HG03066 (cell line): ENCODE results near the gene ELK4.

Experiments used
- ATAC-seq: cut with Tn5 transposase; IDR thresholded peaks from one replicate; pipeline ENCODE4 v1.9.1; 2021; ENCODE audit warnings: low read depth; ENCODE audit not compliant: unreplicated experiment

ELK4 gene

DNA sequence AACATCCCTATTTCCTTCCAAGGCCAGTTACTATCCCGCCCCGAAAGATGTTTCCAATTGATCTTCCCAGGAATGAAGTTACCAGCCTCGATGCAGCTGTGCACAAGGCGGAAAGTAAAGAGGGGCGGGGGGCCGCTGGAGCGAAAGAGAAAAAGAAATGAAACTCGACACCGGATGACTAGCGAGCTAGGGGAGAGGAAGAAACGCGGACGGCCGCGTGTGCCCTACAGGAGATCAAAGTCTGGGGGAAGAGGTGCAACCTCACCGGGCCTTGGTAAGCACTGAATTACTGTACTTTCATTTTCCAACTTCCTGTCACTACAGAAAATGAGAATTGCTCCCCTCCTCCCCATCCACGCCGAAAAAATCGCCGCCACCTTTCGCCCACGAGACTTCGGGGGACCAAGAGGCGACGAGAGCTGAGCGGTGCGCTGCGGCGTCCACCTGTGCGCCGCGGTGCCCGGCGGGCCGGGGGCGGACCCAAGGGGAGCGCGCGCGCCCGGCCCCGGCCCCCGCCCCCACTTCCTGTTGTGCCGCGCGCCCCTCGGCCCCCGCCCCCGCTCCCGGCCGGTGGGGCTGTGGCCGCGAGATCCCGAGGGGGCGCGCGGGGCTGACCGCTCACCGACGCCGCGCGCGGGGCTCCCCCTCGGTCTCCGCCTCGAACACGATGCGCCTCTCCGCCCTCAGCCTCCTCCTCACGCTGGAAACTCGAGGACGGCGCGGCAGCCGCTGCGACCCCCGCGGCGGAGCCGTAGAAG, 622 bp downstream of the ELK4 start:
- peak; percentile 63 for ATAC-seq

DNA sequence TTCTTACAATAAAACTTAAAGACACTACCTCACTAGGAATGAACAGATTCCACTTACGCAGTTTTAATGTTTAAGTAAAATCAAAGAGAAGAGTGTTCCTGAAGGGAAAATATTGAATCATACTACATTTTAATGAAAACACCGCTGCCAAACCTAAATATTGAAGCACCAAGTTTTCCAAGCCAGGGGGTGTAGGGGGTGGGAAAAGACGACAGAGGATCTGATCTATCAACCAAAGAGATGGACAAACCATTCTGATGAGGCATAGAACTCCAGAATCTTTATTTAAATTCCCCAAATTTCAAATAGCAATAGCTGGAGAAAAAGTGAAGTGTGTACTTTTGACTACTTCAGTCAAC, 1.2 kb downstream of the ELK4 start:
- ATAC-seq: no peak

DNA sequence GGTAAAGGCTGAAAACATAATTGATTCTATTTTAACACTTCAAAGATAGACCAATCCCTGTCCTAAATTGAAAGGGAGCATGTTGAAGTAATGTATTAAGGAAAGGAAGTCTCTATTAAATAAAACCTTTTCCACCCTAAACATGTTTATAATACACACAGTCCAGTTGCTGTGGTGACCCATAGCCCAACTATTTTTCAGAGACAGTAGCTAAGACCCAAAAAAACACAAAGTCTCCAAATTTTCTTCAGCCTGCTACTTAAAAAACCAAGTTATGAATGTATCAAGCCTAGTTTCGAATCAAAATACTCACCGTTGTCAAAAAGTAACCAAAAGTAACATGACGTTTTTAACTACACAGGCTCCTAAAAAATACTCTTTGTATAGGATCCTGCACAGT, 1.6 kb downstream of the ELK4 start:
- ATAC-seq: no peak

DNA sequence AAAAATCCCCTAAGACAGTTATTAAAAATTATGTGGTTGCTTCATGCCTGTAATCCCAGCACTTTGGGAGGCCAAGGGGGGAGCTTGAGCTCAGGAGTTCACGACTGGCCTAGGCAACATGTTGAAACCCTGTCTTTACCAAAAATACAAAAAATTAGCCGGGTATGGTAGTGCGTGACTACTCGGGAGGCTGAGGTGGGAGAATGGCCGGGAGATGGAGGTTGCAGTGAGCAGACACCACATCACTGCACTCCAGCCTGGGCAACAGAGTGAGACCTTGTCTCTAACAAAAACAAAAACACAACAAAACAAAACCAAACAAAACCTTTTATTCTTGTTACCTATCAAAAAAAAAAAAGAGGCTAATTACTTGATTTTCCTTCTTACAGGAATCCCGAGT, 2.1 kb downstream of the ELK4 start:
- no peak for ATAC-seq

DNA sequence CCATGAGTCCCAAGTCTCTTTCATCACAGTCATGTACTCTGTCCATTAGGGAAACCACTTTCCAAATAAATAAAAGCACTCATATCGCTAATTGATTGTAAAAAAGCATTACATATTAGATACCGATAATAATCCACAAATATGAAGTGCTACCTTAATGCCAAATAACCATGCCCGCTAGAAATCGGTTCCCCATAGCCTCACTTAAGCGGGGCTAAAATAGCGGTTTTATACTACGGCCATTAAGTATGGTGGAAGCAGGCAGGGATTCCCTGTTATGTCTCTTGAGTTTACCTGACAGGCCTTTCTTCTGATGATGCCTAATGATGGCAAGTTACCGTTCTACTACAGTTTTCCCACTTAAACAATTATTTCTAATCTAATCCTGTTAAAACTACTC, 3.9 kb downstream of the ELK4 start:
- ATAC-seq: no peak

DNA sequence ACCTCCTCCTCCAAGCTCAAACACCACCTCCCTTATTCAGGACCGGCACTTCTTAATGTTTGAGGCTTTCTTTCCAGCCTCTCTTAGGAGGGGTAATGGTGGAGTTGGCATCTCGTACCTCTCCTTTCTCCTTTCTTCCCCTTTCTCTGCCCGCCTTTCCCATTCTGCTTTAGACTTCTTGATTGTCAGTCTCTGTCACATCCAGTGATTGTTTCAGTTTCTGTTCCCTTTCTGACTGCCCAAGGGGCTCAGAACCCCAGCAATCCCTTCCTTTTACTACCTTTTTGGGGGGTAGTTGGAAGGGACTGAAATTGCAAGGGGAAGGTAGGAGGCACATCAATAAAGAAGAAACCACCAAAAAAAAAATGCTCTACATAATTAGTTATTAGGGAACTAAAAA, 5.6 kb downstream of the ELK4 start:
- ATAC-seq: no peak

DNA sequence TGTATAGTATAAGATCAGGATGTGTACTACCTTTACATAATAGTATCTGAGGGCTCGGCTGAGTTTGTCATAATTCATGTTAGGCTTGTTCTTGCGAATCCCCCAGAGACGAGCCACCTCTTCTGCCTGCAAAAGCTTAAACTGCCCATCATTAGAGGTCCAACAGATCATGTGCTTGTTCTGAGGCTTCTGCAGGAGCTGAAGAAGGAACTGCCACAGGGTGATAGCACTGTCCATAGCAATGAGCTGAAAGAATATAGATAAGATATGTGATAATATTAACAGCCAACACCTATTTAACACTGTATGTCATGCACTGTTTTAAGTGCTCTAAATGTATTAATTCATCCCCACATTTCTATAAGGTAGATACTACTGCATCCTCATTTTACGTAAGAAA, 8.2 kb downstream of the ELK4 start:
- no peak for ATAC-seq

DNA sequence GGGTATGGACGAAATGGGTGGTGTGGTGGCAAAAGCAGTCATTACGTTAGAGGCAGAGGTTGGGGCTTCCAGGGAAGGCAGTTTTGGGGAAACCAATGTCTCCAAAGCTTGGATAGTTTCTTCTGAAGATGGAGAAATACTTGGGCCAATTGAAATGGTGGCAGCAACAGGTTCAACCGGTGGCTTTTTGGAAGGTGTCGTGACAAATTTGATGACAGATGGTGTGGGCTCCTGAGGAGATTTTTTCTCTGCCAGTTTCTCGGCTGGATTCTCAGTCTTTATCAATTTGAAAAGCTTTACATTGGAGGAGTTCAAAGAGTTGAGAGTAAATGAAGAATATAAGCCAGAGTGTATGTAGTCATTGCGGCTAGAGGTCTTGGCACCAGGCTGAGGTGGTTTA, 11.5 kb downstream of the ELK4 start:
- ATAC-seq: no peak

DNA sequence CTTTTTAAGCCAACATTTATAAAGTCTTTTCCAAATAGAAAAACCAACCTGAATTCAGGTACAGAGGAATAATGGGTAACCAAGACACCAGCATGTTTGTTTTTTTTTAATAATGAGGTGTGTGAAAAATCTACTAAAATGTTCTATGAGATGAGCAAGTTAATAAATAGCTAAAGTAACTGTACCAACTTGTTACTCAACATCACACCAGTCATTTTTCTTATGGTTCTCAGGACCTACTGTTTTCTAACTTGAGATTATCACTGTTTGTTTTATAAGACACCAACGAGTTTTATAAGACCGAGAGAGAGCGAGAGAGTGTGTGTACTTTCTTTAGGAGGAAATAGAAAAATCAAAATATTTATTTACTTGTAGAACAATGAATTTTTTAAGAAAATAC, 12.4 kb downstream of the ELK4 start:
- ATAC-seq: no peak

DNA sequence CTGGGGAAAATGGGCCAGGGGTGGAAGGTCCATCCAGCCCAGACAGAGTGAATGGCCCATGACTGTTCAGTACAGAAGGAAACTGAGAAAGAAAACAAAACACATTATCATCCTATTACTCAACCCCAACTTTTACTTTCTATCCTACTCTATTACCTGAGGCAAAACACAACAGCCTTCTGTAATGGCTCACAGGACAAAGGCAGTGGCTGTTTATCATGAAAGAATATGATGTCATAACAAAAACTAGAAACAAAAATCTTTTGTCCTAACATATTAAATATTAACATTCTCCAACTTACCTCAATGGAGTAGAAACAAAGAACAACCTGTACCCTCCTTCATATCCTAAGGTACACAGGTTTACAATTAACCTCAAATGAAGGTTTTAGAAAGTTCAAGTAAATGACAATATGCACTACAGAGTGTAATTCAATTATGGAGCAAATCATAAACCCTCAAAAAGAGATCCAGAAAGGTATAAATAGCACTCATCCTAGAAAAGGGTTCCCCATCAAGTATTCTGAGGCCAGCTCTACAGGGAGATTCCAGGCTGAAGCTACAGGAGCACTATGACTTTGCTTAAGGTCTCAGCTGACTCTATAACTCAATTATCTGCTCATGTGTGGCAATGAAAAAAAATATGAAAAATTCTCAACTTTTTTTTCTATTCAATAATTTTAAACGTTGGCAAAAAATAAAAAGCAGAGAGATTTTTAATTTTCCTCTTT, 15.1 kb downstream of the ELK4 start:
- ATAC-seq: no peak

DNA sequence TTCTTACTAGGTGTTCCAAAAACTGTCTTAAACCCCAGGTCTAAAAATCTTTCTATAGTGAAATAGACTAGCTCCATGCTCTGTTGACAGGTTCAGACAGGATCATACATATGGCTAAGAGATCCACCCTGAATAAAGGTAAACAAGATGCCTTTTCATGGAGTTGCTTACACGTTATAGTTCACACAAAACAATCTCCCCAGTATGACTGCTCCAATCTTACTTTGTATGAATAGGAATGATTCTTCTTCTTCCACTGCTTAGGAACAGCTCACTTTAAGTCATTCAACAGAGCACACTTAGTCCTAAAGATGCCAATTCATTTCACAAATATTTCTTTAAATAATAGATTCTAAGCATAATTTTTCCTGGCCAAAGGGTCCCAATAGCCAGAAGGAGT, 16.0 kb downstream of the ELK4 start:
- ATAC-seq: no peak

DNA sequence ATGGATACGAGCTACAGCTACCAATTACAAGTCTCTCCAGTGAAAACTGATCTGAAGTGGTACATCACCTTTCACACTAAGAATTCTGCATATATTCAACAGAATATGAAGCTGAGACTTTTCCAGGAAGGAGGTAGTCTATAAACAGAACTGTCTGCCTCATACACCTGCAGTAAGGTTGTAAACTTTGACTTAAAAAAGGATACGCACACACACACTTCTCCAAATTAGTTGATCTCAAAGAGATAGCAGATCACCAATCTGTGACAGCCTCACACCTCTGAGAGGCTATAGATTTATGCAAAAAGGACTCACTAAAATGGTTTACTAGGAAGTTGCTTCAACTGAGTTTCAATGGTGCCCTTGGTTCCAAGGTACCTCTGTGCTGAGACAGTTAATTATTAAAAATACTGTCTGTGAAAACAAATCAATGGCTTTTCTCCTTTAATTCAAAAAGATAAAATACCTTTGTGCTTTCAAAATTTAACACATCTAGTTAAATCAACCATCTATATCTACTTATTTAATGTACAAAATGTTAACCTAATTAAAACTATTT, 17.9 kb downstream of the ELK4 start:
- no peak for ATAC-seq

DNA sequence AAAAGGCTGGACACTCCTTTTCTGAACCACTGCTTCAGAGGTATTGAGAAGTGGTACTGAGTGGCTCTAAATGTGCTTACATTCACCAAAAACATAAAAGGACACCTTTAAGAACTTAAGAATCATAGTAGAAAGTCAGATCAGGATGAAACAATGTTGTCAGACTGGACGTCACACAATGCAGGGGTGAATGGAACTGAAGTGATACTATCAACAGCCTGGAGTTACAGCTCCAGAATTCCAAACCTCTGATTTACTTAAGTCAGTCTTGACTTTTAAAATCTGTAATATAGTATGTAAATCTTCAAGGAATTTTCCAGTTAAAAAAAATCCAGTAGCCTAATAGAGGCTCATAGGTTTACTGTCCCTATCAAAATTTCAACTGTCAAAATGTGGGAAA, 19.3 kb downstream of the ELK4 start:
- no peak for ATAC-seq

DNA sequence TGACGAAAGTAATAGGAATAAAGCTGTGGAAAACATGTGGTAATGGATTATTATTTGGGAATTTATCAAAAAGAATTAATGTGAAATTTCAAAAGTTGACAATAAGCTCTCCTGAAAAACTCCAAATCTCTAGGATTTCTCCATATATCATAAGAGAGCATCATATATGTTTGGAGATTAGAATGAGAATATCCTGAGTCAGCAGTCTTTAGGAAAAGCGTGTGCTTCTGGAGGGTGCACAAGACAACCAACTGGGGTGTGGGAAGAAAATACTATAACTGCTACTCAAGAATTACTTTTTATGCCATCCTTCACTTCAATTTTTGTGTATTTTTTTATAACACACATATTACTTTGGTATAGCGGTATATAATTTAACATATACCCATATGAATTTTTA, 19.7 kb downstream of the ELK4 start:
- ATAC-seq: no peak

DNA sequence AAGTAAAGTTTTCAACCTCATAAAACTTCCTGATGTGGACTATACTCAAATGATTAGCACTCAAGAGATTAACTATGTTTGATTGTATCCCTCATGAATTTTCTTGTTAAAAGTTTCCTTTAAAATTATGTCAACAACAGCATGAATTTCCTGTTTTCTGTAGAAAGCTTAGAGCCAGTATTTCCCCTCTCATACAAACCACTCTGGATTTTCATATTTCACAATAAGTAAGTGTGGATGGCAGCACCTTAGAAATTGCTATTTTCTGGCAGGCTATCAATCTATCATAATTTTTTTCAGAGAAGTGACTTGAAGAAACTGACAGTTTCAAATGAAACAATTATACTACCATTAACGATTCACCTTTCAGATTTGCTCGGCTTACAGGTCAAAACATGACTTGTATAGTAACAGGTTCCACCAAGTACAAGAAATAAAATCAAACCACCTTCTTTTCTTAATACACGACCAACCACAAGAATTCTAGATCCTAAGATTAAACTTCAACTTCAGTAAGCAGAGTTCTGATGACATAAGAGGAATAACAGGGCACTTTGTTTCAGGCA, 20.8 kb downstream of the ELK4 start:
- no peak for ATAC-seq

DNA sequence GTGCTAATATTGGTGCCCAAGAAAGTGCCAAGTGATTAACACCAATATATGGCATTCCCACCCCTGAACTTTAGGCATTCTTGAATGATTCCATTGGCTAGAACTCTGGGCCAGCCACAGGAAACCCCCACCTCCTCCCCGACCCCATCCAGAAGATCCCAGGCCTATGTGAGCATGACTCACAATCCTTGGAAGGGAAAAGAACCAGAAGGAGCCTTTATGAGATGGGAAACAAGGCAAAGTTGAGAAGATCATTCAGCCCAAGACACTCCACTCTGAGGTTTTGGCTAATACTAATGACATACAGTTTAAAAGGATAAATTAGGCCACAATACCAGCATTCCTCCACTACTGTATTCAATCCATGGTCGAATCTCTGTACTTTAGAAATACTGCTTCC, 21.8 kb downstream of the ELK4 start:
- no peak for ATAC-seq

DNA sequence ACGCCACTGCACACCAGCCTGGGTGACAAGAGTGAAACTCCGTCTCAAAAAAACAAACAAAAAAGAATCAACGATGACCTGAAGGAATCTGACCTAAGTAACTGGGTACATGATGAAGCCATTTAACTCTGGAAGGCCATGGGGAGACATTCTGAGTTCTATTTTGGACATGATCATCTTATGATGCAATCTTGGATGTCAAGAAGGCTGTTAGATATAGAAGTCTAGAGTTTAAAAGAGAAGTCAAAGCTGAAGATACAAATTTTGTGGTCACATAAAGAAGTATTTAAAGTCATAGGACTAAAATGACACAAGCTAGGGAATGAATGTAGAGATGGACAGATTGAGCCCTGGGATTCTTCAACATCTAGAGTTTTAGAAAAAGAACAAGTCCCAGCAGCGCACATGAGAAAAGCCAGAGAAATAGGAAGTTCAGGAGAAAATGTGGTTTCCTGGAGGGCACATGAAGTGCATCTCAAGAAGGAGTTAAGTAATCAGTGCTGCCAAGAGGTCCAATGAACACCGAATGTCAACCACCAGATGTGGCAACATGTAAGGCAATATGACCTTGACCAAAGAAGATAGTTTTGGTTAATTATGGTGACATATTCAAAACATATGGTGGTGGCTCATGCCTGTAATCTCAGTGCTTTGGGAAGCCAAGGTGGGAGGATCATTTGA, 26.8 kb downstream of the ELK4 start:
- no peak for ATAC-seq

DNA sequence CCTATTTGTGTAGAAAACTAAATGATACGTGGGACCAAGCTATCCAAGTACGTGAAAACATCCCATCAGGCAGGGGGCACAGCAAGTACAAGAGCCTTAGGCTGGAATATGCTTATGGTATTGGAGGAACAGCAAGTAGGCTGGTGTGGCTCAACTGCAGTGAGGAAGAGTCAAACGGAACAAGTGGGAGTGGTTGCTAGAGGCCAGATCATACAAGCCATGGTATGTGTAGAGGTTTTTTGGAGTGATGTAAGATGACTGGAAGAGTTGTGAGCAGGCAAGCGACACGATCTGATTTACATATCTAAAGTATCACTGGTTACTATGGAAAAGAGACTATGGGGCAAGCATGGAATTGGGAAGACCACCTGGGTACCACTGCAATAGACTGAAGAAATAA, 27.8 kb downstream of the ELK4 start:
- ATAC-seq: no peak

DNA sequence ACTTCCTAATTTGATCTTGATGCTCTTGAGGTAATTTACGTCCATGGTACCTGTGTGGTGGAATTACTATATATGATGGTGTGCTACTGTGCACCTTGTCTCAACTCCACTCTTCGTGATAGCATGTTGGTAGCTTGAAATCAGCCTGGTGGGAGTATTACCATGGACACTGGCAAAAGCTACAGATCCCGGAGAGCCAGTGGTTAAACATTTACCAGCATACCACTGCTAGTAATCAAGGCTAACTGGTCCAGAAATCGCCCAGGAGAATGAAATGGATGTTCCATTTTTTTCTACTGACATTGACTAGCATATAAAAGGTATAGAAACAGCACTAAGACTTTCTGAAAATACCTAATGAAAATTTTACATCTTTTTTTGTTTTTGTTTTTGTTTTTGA, 30.6 kb downstream of the ELK4 start:
- no peak for ATAC-seq

DNA sequence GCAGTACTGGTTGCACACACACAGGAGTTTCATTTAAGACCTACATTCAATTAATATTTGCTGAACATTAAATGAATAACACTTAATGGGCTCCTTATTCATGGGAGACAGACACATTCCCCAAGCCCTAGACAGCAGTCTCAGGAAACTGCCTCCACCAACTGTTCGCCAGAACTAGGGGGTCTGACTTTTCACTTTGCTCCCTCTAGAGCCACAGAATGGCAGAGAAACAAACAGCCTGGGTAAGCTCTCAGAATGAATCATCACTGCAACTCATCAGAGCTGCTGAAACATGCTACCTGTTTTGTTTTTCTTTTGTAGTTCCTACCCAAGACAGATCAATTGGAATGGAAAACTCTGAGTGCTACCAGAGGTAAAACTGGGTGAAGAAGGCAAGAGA, 31.7 kb downstream of the ELK4 start:
- peak; percentile 76 for ATAC-seq

DNA sequence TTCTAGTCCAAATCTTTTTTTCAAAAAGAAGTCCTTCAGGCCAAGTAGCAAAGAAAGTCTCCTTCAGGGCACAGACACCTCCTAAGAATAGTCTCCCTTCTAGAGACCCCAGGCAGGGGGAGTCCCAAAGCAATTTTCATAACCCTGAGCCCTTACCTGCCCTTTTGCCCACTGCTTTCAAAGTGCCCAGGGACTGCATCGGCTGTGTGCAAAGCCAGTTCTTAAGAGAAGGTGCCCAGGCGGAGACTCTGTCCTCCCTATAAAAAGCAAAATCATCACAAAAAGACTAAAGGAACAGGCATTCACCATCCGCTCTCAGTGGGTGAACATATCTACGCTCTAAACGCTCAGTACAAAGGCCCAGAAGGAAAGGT, 32.2 kb downstream of the ELK4 start:
- no peak for ATAC-seq
